Keratinocyte (primary cell): Measurements from ENCODE around the gene TEKT3. TPM values are rescaled to one million over a fixed set of nuclear protein-coding genes. Genes with fewer than 3 reads are reported as not detected.

Experiments
- DNase-seq: peaks from one replicate; pipeline ENCODE4 v3.0.0-alpha.2; 2011; ENCODE audit warnings: low read depth, missing footprints, low spot score
- FAIRE-seq: peaks from 2 replicates; lab custom pipeline; 2011; peaks lifted over from hg19 to GRCh38; lab: Jason Lieb, UNC
- H2AFZ ChIP-seq: 2 replicates; pipeline ENCODE4 v1.6.0; 2012; ENCODE audit warnings: low read length, control low read depth, inconsistent platforms; ENCODE audit not compliant: control insufficient read depth
- H3K27ac ChIP-seq: 2 replicates; pipeline ENCODE4 v1.5.1; 2011; ENCODE audit warnings: low read length; ENCODE audit not compliant: control insufficient read depth, insufficient read depth
- H3K27me3 ChIP-seq: 3 replicates; pipeline ENCODE4 v1.6.0; 2011; ENCODE audit warnings: low read length; ENCODE audit not compliant: control insufficient read depth, insufficient read depth; ENCODE audit errors: extremely low read depth
- H3K36me3 ChIP-seq, 2 experiments: 2 replicates in 1 of 2; 3 replicates in 1 of 2; pipeline ENCODE4 v1.5.1; 2011; ENCODE audit warnings: low read length in 2 of 2, mild to moderate bottlenecking in 1 of 2; ENCODE audit not compliant: control insufficient read depth in 2 of 2, insufficient read depth in 2 of 2; ENCODE audit errors: extremely low read depth in 1 of 2
- H3K4me1 ChIP-seq: 3 replicates; pipeline ENCODE4 v1.5.1; 2011; ENCODE audit warnings: low read length; ENCODE audit not compliant: control insufficient read depth, insufficient read depth; ENCODE audit errors: extremely low read depth
- H3K4me2 ChIP-seq: 3 replicates; pipeline ENCODE4 v1.6.0; 2011; ENCODE audit warnings: low read depth, low read length; ENCODE audit not compliant: control insufficient read depth, insufficient read depth; ENCODE audit errors: extremely low read depth
- H3K4me3 ChIP-seq, 3 experiments: fragments of 200-600 bp in 1 of 3; sonication (generic) in 1 of 3; 2 replicates in 2 of 3; 3 replicates in 1 of 3; pipeline ENCODE4 v1.5.1; 2011 to 2016; ENCODE audit warnings: low read length in 3 of 3, mild to moderate bottlenecking in 3 of 3, control low read depth in 2 of 3, inconsistent platforms in 1 of 3, low read depth in 1 of 3, mixed read lengths in 1 of 3, mixed run types in 1 of 3, moderate library complexity in 1 of 3; ENCODE audit not compliant: control insufficient read depth in 2 of 3, insufficient read depth in 2 of 3; ENCODE audit errors: extremely low read depth in 1 of 3
- H3K79me2 ChIP-seq: 2 replicates; pipeline ENCODE4 v1.6.0; 2012; ENCODE audit warnings: low read length; ENCODE audit not compliant: control insufficient read depth, insufficient read depth
- H3K9ac ChIP-seq: 3 replicates; pipeline ENCODE4 v1.6.0; 2011; ENCODE audit warnings: low read length; ENCODE audit not compliant: control insufficient read depth, insufficient read depth; ENCODE audit errors: extremely low read depth
- H3K9me1 ChIP-seq: 3 replicates; pipeline ENCODE4 v1.6.0; 2011; ENCODE audit warnings: low read length; ENCODE audit not compliant: control insufficient read depth, insufficient read depth; ENCODE audit errors: extremely low read depth
- H3K9me3 ChIP-seq: 2 replicates; pipeline ENCODE4 v1.5.1; 2012; ENCODE audit warnings: low read depth, low read length; ENCODE audit not compliant: control insufficient read depth
- H4K20me1 ChIP-seq: 3 replicates; pipeline ENCODE4 v1.6.0; 2011; ENCODE audit warnings: low read length; ENCODE audit not compliant: control insufficient read depth, insufficient read depth; ENCODE audit errors: extremely low read depth
- EZH2 ChIP-seq: IDR thresholded peaks from one replicate; pipeline ENCODE4 v1.6.1; 2012; ENCODE audit warnings: inconsistent platforms, mild to moderate bottlenecking, low read length, moderate library complexity
- dilution Hi-C: fragments of 300-500 bp; cut with MboI; formaldehyde crosslinking; loops from one replicate; pipeline ENCODE4 v1.7.0; 2020; ENCODE audit warnings: low sequenced_read_pairs; ENCODE audit not compliant: extremely low pct_ligation_motif_present
- polyA plus RNA-seq, 5 experiments: library from polyadenylated mRNA; depleted of rRNA in 3 of 5; stranded (reverse) in 3 of 5; stranded (forward) in 1 of 5; unstranded in 1 of 5; fragments of >200 nt; gene quantifications; 1 replicate in 1 of 5; 2 replicates in 3 of 5; 3 replicates in 1 of 5; pipeline versions ENCODE4 v1.2.1 to v1.2.3, GENCODE V29; 2011 to 2012; ENCODE audit warnings: missing spikeins in 2 of 5, low read depth in 1 of 5, low replicate concordance in 1 of 5
- TF ChIP-seq, protein P1 (sequence below), 3 experiments: IDR thresholded peaks in 1 of 3; conservative IDR thresholded peaks in 1 of 3; optimal IDR thresholded peaks in 1 of 3; 2 replicates in 2 of 3; 3 replicates in 1 of 3; pipeline versions ENCODE3 to v1.5.1; 2011; ENCODE audit warnings: low read length in 3 of 3, mild to moderate bottlenecking in 3 of 3, moderate library complexity in 2 of 3, control low read depth in 1 of 3, inconsistent platforms in 1 of 3; ENCODE audit not compliant: insufficient read depth in 2 of 3; ENCODE audit errors: extremely low read depth in 1 of 3

Gene TEKT3
- polyA plus RNA-seq, 1 donor (not counting 4 experiments of a cell fraction or from before 2014, with no cell fraction given) = 0.16 TPM

DNA sequence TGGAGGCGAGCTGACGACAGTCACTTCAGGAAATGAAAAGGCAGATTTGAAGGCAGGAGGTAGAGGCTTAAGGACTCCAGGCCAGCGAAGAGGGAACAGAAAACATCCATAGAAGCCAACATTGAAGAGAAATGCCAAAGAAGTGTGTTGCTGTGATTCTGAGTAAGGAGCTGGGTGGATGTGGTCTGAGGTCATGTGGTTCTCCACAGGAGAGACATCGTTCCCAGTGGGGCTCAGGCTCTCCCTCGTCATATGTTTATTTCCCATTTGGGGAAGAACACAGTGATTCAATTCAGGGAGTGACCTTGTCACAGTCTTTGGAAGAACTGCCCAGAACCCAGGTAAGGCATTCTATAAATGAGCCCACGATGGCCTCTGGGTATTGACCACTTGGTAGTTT lies 69.7 kb downstream of the TEKT3 start:
- H2AFZ ChIP-seq = no peak overlapping the region
- no peak overlapping the region for H3K4me2 ChIP-seq
- H3K4me1 ChIP-seq = no peaks in the 10 kb centered on the region
- dilution Hi-C loops = no loop called here
- no peak overlapping the region for H3K9ac ChIP-seq
- no peak for FAIRE-seq
- H3K4me3 ChIP-seq = no peak overlapping the region
- no peak overlapping the region for H3K27ac ChIP-seq
- no peaks in the 10 kb centered on the region for H3K9me1 ChIP-seq
- H3K36me3 ChIP-seq = no peaks in the 10 kb centered on the region
- H3K27me3 ChIP-seq = no peaks in the 10 kb centered on the region
- H4K20me1 ChIP-seq = no peaks in the 10 kb centered on the region
- TF ChIP-seq, protein P1, sequence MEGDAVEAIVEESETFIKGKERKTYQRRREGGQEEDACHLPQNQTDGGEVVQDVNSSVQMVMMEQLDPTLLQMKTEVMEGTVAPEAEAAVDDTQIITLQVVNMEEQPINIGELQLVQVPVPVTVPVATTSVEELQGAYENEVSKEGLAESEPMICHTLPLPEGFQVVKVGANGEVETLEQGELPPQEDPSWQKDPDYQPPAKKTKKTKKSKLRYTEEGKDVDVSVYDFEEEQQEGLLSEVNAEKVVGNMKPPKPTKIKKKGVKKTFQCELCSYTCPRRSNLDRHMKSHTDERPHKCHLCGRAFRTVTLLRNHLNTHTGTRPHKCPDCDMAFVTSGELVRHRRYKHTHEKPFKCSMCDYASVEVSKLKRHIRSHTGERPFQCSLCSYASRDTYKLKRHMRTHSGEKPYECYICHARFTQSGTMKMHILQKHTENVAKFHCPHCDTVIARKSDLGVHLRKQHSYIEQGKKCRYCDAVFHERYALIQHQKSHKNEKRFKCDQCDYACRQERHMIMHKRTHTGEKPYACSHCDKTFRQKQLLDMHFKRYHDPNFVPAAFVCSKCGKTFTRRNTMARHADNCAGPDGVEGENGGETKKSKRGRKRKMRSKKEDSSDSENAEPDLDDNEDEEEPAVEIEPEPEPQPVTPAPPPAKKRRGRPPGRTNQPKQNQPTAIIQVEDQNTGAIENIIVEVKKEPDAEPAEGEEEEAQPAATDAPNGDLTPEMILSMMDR (optimal IDR thresholded peaks at IDR 0.05 in 1 of 3, IDR thresholded peaks at IDR 0.05 in 1 of 3, conservative IDR thresholded peaks at IDR 0.05 in 1 of 3; ENCODE audit: extremely low read depth in 1 of 3, insufficient read depth in 2 of 3, low read length in 3 of 3) = no peak
- no peak for TF ChIP-seq EZH2
- H3K79me2 ChIP-seq = no peaks in the 10 kb centered on the region
- no peaks in the 10 kb centered on the region for H3K9me3 ChIP-seq
- no peak for DNase-seq

DNA sequence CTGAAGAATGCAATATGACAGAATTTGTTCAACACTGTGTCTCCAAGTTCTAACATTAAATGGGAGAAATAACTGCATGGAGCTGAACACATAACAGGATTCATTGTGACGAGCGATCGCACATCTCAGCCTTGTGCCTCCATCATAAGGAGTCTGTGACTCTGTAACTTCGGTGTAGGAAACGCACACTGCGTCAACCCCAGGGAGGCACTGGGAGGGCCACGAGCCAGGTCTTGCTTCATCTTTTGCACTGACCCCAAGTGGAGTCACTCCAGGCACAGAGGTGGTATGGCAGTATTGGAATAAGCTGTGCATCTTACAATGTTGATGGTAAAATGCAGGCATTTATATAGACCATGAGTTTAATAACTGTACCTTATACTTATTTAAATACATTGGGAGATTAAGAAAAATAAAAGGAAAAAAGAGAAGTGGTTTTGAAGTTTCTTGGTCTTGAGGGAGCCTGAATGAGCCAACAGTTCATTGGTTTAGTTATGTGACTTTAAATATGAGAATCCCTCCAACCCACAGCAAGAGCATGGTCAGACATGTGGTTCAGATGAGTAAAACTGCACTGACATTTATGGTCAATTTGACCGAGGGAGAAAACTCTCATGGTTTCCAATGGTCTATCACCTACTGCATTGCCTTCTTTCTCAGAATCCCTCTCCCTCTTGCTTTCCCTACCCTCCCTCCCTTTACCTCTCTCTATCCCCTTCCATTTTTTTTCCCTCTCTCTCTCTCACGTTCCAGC lies 70.6 kb downstream of the TEKT3 start:
- no peak for FAIRE-seq

More for the DNA sequence above, 70.6 kb downstream of the TEKT3 start:
- H3K27ac ChIP-seq = no peak overlapping the region
- DNase-seq = no peak
- no peaks in the 10 kb centered on the region for H3K9me3 ChIP-seq
- no peaks in the 10 kb centered on the region for H3K4me1 ChIP-seq
- no peaks in the 10 kb centered on the region for H3K36me3 ChIP-seq
- no peak overlapping the region for H2AFZ ChIP-seq
- no peak overlapping the region for H3K4me2 ChIP-seq
- dilution Hi-C loops = no loop called here
- TF ChIP-seq EZH2 = no peak
- TF ChIP-seq, protein P1 (optimal IDR thresholded peaks at IDR 0.05 in 1 of 3, IDR thresholded peaks at IDR 0.05 in 1 of 3, conservative IDR thresholded peaks at IDR 0.05 in 1 of 3; ENCODE audit: extremely low read depth in 1 of 3, insufficient read depth in 2 of 3, low read length in 3 of 3) = no peak
- no peak overlapping the region for H3K9ac ChIP-seq
- no peaks in the 10 kb centered on the region for H4K20me1 ChIP-seq
- no peaks in the 10 kb centered on the region for H3K9me1 ChIP-seq
- no peaks in the 10 kb centered on the region for H3K27me3 ChIP-seq
- H3K79me2 ChIP-seq = no peaks in the 10 kb centered on the region
- no peak overlapping the region for H3K4me3 ChIP-seq
